Effector CD4-positive, alpha-beta T cell (primary cell): ENCODE results near the gene PRAF2.

Source experiments
- DNase-seq: peaks from one replicate; pipeline ENCODE4 v3.0.0-alpha.2; 2020
- total RNA-seq: gene quantifications from one replicate; lab custom pipeline; 2026; lab: John Stamatoyannopoulos, UW

Gene PRAF2, protein sequence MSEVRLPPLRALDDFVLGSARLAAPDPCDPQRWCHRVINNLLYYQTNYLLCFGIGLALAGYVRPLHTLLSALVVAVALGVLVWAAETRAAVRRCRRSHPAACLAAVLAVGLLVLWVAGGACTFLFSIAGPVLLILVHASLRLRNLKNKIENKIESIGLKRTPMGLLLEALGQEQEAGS
- total RNA-seq = 2.4 reads per million, percentile 7 among the genes with 10 or more reads in this experiment

DNA sequence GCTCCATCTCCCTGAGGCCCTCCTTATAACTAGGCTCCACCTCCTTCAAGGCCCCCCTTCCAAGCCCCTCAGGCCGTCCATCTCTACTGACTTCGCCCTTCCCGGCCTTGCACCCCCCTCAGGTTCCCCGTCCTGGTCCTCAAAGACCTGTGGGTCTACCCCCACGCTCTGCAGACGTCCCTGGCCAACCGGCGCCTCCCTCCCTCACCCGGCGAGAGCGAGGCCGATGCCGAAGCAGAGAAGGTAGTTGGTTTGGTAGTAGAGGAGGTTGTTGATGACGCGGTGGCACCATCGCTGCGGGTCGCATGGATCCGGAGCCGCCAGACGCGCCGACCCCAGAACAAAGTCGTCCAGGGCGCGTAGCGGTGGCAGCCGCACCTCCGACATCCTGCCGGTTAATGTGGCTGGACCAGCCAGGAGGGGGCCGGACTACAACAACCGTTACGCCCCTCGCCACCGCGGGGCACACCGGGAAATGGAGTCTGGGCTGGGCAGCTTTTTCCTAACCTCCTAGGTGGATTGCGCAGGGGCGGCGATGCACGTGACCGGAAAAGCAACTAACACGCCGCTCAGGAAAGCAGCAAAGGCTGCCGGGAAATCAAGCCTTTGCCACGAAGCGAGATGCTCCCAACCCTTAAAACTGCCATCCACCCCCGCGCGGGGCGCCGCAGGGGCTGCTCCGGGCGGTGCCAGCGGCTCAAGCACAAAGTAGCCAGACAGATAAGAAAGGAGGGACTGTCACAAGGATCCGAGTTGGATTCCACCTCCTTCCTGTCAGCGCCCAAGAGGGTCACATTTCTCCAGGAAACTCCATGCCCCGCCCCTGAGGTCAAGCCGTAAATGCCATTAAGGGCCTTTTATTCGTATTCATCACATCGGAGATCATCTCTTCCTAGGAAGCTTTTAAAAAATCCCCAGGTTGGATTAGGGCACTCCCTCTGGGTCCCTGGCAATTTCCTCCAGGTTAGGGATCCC lies at the start of gene PRAF2:
PRAF2 (minus strand) TSS at position 402 of the 975 bp plus-strand sequence; CDS start at position 387, 15 bp downstream.
- DNase-seq = peak; percentile 84

DNA sequence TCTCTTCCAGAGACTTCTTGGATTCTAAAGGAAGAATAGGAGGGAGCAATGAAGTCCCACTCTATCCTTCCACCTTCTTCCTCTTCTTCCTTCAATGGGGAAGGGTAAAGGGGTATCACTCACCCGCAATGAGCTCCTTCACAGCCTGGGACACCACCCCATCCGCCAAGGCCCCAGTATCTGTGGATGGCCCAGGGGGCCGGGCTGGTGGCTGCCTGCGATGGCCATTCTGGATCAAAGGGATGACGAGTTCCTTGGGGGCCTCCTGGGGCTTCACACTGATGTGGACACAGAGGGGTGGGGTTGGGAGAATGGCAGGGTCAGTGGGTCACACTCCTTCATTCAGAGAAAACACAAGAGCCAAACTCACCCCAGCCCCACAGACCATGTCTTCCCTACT lies 48.7 kb upstream of the PRAF2 start:
- DNase-seq = no peak

DNA sequence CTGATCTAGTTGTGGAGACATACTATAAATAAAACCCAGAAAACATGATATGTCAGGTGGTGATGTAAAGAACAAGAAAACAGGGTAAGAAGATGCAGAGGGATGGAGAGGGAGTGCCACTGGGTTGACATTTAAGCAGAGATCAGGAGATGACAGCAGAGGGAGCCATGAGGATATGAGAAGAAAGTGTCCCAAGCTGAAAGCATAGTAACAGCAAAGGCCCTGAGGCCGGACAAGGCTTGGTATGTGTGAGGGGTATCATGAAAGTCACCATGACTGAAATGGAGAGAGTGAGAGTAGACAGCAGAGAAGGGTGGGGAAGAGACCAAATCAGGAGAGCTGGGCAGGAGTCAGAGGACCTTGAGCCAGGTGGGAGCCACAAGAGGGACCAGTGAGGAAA lies 46.3 kb upstream of the PRAF2 start:
- DNase-seq = no peak

DNA sequence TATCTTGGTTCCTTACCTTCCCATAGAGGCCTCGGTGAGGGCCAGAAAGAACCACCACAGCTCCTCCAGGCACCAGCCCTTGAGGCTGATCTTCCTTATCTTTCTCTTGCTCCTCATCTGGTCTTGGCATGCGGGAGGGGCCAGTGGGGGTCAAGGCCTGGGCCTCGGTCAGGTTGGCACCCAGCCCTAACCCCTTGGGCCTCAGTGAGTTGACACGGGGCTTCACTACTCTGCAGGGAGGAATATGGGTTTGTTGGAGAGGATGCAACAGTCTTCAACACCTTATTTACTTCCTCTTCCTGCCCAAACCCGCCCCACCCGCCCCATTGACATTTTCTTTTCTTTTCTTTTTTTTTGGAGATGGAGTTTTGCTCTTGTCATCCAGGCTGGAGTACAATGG lies 43.8 kb upstream of the PRAF2 start:
- DNase-seq = no peak

DNA sequence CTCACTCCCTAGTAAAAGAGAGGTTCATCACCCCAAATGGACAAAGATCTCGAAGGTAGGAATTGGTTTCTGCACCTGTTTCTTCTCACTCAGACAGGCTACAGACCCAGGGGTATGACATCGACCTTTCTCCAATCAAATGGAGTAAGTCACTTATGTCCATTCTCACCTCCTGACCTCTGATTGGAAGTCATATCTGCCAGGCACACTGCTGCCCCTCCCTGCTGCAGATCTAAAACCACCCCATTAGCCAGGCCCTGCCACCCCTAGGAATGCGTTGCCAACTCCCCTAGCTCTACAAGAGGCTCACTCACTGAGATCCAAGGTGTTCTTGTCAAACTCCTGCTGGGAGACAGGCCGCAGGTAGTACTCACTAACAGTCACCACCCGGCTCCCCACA lies 42.9 kb upstream of the PRAF2 start:
- DNase-seq = no peak

DNA sequence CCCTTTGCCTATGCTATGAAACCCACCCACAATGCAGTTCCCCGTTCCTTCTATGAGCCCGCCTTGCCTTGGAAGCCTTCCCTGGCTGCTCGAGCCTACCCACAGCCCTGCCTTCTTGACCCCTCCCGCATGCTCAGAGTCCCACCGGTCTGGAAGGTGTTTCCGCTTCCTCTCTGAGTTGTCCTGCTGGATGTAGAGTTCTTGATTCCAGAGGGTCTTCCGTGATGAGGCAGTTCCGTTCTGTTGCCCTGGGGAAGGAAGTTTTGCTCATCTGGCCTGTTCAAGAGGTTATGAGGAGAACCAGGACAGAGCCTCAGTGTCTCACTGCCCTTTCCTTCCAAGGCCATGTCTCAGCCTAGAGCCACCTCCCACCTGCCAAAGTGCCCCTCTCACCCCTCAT lies 42.3 kb upstream of the PRAF2 start:
- no peak for DNase-seq

DNA sequence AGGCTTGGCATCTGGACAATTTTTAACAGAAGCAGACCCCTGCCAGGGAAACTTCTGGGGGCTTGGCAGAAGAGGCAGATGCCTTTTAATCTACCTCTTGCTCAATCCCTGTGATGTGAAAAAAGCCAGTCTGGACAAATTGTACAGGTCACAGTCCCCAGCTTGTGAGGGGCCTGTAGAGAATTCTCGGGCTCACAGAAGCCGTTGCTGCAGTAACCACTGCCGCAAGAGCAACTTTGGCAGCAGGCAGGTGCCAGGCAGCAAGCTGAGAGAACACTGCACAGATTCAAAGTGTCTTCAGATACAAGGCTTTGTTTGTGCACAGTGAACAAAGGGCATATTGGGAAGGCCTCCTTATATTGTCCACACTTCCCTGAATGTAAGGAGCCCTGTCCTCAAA lies 38.0 kb upstream of the PRAF2 start:
- no peak for DNase-seq

DNA sequence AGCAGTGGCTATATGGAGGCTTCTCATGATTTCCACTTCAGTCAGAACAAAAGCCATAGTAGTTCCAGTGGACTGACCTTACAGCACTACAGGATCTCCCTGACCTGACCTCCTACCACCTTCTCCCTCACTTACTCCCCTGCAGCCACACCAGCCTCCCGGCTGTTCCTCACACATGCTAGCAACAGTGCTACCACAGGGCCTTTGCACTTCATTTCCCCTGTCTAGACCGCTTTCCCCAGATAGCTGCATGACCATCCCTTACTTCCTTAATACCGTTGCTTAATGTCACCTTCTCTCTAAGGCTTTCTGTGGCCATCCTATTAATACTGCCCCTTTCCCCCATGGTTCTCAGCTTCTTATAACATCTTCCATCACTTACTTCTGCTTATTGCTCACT lies 36.6 kb upstream of the PRAF2 start:
- no peak for DNase-seq

DNA sequence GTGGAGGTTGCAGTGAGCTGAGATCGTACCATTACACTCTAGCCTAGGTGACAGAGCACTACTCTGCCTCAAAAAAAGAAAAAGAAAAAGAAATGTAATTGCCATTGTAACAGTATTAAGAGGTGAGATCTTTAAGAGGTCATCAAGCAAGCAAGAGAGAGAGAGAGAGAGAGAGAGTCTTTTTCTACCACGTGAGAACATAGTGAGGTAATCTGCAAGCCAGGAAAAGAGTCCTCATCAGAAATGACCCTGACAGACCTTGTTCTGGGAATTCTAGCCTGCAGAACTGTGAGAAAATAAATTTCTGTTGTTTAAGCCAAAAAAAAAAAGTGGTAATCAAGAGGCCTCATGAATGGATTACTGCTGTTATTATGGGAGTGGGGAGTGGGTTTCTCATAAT lies 34.8 kb upstream of the PRAF2 start:
- no peak for DNase-seq

DNA sequence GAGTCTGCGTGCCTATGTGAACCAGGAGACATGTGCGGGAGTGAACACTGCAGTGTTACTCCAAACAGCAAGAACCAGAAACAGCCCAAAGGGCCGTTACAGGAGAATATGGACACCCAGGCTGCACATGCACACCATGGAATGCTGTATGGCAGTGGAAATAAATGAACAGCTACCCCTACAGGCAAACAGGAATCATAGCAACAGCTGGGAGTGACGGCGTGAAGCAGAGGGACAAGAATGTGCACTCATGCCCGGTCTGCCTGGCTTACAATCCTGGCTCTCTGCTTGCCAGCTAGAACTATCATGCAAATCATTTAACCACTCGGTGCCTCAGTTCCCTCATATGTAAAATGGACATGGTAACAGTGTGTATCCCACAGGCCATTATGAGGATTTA lies 33.1 kb upstream of the PRAF2 start:
- DNase-seq = no peak

DNA sequence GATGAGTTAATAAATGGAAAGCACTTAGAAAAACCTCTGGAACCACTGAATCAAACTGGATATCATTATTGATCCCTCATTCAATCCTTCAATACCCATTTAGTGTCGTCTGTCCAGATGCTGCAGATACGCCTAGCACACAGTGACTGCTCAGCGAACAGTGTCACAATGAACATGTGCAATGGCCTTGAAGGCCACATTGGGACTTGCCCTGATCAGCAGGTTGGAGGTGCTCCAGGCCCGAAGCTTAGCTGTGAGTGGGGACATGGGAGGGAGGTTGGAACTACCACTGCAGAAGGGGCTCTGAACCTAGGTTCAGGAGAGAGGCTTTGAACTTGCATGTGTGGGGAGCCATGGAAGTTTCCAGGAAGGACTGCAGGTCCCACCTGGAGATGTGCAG lies 32.5 kb upstream of the PRAF2 start:
- DNase-seq = no peak

DNA sequence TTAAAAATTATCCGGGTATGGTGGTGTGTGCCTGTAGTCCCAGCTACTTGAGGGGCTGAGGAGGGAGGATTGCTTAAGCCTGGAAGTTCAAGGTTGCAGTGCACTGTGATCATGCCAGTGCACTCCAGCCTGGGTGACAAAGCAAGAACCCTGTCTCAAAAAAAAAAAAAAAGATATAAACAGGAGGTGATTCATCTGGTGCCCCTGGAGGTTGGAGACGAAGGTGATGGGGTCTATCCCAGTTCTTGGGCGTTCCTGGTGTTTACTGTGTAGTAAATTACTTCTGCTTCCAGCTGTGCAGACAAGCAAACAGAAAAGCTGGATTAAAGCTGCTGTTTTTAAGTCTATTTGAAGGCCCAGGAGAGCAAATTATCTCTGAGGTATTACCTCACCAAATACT lies 29.8 kb upstream of the PRAF2 start:
- DNase-seq = no peak

DNA sequence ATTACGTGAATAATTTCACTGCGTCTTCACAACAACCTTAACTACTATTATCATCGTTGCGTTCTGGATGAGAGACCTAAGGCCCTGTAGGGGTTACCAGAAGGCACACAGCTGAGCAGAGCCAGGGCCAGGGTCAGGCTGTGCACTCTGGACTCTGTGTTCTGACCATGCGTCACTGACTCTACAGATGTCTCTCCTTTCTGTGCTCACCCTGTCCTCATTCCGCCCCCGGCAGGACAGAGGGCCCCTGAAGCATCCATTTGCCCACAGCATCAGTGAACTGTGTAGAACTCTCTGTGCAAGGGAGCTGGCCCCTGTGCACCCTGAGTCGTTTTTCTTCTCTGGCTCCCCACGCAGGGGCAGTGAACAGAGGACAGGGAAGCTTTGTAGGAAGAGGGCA lies 28.4 kb upstream of the PRAF2 start:
- DNase-seq = no peak

DNA sequence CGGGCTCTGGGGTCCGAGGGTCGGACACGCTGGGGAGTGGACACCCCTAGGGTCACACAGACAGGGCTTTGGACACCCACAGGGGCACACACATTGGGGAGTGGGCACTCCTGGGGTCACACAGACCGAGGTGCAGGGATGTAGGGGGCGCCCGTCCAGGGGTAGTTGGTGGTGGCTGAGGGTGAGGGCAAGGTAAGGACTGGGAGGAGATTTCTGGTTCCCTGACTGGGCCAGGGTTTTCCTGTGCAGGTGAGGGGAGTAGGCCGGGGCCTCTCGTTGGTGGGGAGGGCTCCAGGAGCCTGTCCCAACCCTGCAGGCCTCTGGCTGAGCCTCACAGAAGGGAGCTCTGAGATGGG lies 27.8 kb upstream of the PRAF2 start:
- DNase-seq = no peak

DNA sequence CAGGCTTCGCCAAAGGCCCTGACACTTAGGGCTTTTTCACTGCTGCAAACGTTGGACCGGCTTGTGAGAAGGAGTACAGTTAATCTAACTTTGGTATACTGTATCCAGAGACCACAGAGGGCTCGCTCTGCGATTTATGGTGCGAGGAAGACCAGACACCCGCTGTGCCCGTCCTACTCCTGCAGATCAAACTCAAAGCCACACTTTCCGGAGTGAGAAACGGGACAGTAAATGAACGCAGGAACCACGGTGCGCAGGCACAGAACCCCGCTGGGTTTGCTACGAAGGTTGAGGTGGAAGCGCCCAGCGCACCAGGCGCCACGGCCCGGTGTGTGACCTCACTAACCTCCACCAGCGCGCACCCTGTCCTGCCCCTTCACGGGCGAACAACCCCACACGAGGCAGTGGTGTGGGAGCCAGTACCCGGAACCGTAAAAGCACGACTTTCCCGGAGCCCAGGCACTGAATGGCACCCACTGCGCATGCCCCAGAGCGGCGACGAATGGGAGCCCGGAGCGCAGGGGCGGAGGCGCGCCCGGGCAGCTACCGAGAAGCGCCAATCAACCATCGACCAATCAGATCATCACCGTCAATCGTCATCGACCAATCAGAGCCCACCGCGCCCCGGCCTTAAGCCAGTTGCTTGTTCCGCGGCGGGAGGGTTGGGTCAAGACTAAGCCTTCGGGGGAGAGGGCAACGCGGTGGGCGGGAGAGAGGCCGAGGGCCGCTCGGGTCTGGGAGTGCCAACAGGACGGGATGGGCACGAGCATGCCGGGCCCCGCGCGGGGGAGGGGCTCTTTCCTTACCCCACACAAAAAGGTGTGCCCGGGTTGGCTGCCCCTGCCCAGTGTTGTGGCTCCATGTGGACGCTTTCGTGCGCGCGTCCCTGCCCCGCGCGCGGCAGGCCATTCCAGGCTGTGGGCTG lies 27.2 kb upstream of the PRAF2 start:
- DNase-seq = peak; percentile 82

DNA sequence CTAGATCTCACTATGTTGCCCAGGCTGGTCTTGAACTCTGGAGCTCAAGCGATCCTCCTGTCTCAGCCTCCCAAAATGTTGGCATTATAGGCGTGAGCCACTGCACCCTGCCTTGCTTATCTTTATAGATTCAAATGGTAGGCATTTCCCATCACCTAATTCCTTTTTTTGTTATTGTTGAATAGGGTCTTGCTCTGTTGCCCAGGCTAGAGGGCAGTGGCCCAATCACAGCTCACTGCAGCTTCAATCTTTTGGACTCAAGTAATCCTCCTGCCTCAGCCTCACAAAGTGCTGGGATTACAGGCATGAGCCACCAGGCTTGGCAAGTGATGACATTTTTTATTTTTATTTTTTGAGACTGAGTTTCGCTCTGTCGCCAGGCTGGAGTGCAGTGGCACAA lies 22.6 kb upstream of the PRAF2 start:
- DNase-seq = no peak

DNA sequence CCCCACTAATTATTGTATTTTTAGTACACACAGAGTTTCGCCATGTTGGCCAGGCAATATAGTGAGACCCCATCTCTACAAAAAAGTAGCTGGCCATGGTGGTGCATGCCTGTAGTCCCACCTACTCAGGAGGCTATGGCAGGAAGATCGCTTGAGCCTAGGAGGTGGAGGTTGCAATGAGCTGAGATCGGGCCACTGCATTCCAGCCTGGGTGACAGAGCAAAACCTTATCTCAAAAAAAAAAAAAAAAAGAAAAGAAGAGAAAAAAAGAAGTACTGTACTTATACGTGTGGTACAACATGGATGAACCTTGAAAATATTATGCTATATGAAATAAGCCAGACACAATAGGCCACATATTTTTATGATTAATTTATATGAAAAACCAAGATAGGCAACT lies 15.8 kb upstream of the PRAF2 start:
- DNase-seq = no peak

DNA sequence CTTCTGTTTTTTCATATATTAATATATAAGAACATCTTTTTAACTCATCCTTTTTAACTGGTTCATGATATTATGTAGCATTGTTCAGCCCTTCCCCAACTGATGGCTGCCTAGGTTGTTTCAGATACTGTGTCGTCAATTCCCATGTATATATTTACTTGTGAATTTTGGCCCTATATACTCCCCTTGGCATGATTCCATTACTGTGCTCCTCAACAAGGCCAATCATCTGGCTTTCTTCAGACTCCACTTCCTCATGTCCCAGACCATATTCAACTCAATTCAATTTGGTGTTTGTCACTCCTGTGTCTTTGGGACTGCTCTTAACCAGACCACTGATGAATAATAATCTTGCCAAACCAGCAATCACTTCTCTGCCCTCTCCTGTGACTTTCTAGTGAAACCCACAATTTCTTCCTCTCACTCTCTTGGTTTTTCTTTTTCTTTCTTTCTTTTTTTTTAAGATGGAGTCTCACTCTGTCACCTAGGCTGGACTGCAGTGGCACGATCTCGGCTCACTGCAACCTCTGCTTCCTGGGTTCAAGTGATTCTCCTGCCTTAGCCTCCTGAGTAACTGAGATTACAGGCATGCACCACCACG lies 8.6 kb upstream of the PRAF2 start:
- DNase-seq = no peak

DNA sequence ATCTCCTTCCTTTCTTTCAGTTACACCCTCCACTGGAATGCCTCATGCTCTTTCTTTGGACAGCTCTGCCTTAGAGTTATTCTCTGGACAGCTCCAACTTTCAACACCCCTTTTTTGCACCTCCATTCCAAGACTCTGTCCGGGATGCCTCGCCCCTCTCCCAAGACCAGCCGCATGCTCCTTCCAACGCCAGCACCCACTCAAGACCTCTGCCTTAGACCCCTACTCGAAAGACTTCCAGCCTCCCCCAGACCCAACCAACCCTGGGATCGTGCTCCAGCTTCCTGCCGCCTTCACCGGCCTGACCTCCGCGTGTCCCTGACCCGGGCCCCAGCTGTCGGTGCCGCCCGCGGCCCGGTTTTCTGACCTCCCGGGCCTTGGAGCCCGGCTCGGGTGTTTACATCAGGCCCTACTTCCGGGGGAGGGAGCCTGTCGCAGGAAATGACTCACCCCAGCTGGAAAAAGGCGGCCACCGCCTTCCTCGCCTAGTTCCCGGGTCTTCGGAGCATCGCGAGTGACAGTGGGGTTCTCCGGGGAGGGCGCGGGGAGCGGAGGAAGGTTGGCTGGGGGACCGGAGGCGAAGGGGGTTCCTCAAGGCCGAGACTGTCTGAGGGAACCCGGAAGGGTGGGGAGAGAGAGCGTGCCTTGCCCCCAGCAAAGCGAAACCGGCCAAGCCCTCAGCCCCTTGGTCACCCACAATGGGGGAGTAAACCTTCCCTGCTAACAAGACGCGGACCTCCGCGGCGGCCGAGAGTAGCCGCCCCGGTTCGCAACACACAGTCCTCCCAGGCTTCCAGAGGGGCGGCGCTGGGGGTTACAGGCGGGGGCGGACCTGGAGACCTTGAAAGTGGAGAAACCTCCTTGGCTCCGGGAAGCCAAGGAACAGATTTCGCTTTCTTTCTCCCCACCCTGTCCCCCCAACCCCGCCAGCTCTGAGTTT lies 6.0 kb upstream of the PRAF2 start, which contains the start of gene WDR45:
WDR45 (minus strand) TSS at position 399 of the 940 bp plus-strand sequence. CDS start 1,792 bp downstream, outside the sequence.
- DNase-seq = peak; percentile 59

DNA sequence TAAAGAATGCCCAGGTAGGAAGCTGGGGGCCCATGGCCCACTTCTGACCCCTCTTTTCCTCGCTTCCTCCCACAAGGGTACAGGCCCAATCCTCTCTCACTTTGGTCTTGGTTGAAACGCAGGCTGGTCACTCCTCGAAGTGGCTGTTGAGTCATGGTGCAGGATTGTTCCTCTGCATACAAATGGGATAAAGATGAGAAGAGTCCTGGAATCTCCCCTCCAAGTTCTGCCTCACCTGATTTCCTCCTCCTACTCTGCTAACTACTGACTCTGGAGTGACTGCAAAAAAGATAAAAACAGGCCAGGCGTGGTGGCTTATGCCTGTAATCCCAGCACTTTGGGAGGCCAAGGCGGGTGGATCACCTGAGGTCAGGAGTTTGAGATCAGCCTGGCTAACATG lies 4.1 kb upstream of the PRAF2 start:
- no peak for DNase-seq

DNA sequence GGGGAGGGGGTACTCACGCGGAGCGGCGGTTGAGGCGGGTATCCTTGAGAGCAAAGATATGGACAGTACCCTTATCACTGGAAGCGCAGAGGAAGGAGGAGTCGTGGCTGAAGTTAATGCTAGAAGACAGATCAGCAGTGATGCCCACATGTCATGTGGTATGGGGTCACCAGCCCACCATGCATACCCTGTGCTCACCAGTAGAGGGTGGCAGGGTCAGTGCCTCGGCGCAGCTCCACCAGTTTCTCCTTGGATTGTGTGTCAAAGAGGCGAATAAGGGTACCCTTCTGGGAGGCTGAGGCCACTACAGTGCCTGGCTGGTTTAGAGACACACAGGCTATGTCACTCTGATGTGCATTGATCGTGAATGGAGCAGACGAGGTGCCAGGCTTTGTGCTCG lies 1.5 kb upstream of the PRAF2 start:
- no peak for DNase-seq

DNA sequence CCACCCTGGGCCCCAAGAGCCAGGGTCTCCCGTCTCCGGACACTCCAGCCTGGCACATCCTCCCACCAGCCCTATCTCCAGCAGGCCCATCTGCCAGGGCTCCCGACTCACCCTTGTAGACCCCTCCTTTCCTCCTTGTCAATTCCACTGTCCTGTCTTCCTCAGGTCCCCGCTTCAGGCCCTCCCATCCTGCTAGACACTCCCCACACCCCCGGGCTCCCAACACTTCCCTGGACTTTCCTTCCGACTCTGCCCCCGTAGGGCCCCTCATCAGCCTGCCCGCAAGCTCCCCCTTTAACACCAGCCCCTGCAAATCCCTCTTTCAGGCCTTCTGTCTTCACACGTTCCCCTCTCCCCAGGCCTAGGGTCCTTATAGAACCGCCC lies 1.1 kb downstream of the PRAF2 start:
- no peak for DNase-seq
